ENCODE results near the gene AGAP1.

AGAP1 gene

DNA sequence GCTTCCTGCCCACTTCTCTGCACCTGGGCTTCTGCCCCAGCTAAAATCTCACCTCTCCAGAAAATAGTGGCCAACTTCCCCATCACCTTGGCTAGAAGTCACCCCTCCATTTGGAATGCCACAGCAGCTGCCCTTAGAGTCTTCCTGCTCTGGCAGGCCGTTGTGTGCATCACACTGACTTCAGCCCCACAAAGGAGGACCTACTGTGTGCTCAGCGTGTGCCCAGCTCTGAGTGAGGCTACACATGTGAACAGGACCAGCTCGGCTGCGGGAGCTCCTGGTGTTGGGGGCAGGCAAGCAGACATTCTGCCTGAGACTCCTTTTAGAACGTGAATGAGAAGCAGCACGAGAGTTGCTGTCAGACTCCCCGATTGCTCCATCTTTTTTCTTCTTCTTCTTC lies 78.7 kb downstream of the AGAP1 start:
- WGBS, 2 experiments = 76 to 81% methylated on average over 7 of the region's 7 CpGs
- no peak overlapping the region for H3K4me3 ChIP-seq (ENCODE audit: insufficient read depth, low read depth, low read length)
- H3K4me1 ChIP-seq (ENCODE audit: control insufficient read depth, insufficient read depth, low read length) = peaks cover 28% of the 10 kb centered on the region
- H3K36me3 ChIP-seq (ENCODE audit: control insufficient read depth, insufficient read depth, low read length) = no peaks in the 10 kb centered on the region
- no peaks in the 10 kb centered on the region for H3K27me3 ChIP-seq (ENCODE audit: control insufficient read depth, insufficient read depth, low read length, poor library complexity, severe bottlenecking)
- H3K27ac ChIP-seq (ENCODE audit: insufficient read depth, low read depth, low read length, poor library complexity, severe bottlenecking) = no peak overlapping the region
- H3K9me3 ChIP-seq (ENCODE audit: control insufficient read depth, low read length) = no peaks in the 10 kb centered on the region

DNA sequence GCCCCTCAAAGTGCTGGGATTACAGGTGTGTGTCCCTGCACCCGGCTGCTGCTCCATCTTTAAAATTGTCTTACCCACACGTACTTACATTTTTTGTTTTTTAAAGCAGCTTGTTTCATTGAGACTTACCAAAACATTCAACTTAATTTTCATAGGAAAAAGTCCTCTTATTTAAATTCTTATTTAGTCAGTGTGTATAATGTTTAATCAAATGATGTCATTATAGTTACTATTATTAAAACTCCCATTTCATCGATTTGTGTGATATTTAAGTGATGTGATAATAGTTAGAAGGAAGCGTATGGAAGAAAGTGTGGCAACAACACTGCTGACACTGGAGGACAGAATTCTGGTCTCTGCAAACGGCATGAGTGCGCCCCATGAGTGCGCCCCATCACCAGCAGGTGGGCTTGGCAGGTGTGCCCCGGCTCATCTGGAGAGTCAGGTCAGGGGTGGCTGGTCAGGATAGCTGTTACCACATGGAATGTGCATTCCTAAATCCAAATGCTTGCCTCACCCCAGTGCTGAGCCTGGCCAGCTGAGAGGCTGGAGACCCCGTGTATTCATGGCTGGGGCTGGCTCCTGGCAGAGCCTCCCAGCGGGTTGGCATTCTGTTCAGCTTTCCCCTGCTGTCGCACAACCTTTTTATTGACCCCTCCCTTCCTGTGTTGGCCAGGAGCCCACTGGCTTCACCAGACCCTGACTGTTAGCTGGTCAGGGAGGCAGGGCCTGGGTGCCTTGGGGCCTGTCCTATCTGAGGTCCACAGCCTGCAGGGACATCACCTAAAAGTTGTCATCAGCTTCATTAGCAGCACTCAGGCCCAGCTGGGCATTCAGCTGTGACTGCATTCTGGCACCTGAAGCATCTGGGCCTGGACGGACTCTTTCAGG lies 79.7 kb downstream of the AGAP1 start:
- 85 to 88% methylated on average over 11 to 12 of the region's 12 CpGs for WGBS, 2 experiments
- no peaks in the 10 kb centered on the region for H3K27me3 ChIP-seq (ENCODE audit: control insufficient read depth, insufficient read depth, low read length, poor library complexity, severe bottlenecking)

DNA sequence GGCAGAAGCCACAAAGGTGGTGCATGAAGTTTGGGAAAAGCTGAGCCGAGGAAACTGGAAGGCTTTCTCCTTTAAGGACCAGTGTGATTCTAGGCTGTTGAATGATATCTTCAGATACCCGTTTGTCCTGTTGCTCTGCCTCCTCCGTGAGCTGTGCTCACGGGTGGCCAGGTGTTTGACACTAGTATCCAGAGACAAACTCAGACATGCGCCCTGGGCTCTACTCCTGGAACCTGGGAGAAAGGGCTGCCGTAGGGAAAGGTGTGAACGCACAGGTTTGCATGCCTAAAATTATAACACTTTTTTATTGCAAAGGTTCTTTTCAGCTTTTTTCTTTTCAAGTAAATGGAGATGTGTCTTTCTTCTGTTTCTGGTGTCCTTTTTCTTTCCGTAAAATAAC lies 81.6 kb downstream of the AGAP1 start:
- peaks cover 35% of the 10 kb centered on the region for H3K4me1 ChIP-seq (ENCODE audit: control insufficient read depth, insufficient read depth, low read length)
- H3K9me3 ChIP-seq (ENCODE audit: control insufficient read depth, low read length) = no peaks in the 10 kb centered on the region
- 87% methylated on average over 6 to 8 of the region's 8 CpGs for WGBS, 2 experiments
- no peak overlapping the region for H3K4me3 ChIP-seq (ENCODE audit: insufficient read depth, low read depth, low read length)
- H3K27ac ChIP-seq (ENCODE audit: insufficient read depth, low read depth, low read length, poor library complexity, severe bottlenecking) = no peak overlapping the region
- H3K36me3 ChIP-seq (ENCODE audit: control insufficient read depth, insufficient read depth, low read length) = no peaks in the 10 kb centered on the region
- no peaks in the 10 kb centered on the region for H3K27me3 ChIP-seq (ENCODE audit: control insufficient read depth, insufficient read depth, low read length, poor library complexity, severe bottlenecking)

More for the DNA sequence above, 79.7 kb downstream of the AGAP1 start:
- Histone ChIP-seq H3K9me3 (ENCODE audit: control insufficient read depth, low read length) (no peaks in the 10 kb centered on the region), H3K27ac (ENCODE audit: insufficient read depth, low read depth, low read length, poor library complexity, severe bottlenecking) (no peak overlapping the region), H3K36me3 (ENCODE audit: control insufficient read depth, insufficient read depth, low read length) (no peaks in the 10 kb centered on the region), H3K4me3 (ENCODE audit: insufficient read depth, low read depth, low read length) (no peak overlapping the region), H3K4me1 (ENCODE audit: control insufficient read depth, insufficient read depth, low read length) (peaks cover 35% of the 10 kb centered on the region)

GRCh38 chr2:235575904-235576303 lies 82.1 kb downstream of the AGAP1 start:
- Histone ChIP-seq H3K4me3 (ENCODE audit: insufficient read depth, low read depth, low read length) (no peak overlapping the region), H3K27ac (ENCODE audit: insufficient read depth, low read depth, low read length, poor library complexity, severe bottlenecking) (no peak overlapping the region), H3K27me3 (ENCODE audit: control insufficient read depth, insufficient read depth, low read length, poor library complexity, severe bottlenecking) (no peaks in the 10 kb centered on the region), H3K36me3 (ENCODE audit: control insufficient read depth, insufficient read depth, low read length) (no peaks in the 10 kb centered on the region), H3K4me1 (ENCODE audit: control insufficient read depth, insufficient read depth, low read length) (peaks cover 35% of the 10 kb centered on the region), H3K9me3 (ENCODE audit: control insufficient read depth, low read length) (no peaks in the 10 kb centered on the region)
- 83 to 96% methylated on average over 6 to 8 of the region's 8 CpGs for WGBS, 2 experiments

- Histone ChIP-seq H3K4me1 (ENCODE audit: control insufficient read depth, insufficient read depth, low read length) (peaks cover 35% of the 10 kb centered on the region), H3K27ac (ENCODE audit: insufficient read depth, low read depth, low read length, poor library complexity, severe bottlenecking) (no peak overlapping the region), H3K4me3 (ENCODE audit: insufficient read depth, low read depth, low read length) (no peak overlapping the region), H3K9me3 (ENCODE audit: control insufficient read depth, low read length) (no peaks in the 10 kb centered on the region), H3K27me3 (ENCODE audit: control insufficient read depth, insufficient read depth, low read length, poor library complexity, severe bottlenecking) (no peaks in the 10 kb centered on the region), H3K36me3 (ENCODE audit: control insufficient read depth, insufficient read depth, low read length) (no peaks in the 10 kb centered on the region)
- WGBS, 2 experiments = 91% methylated on average over 11 of the region's 11 CpGs
These were observed 82.6 kb downstream of the AGAP1 start for GRCh38 chr2:235576337-235576910.

GRCh38 chr2:235577404-235578330 lies 83.8 kb downstream of the AGAP1 start:
- no peaks in the 10 kb centered on the region for H3K36me3 ChIP-seq (ENCODE audit: control insufficient read depth, insufficient read depth, low read length)
- peaks cover 28% of the 10 kb centered on the region for H3K4me1 ChIP-seq (ENCODE audit: control insufficient read depth, insufficient read depth, low read length)
- no peaks in the 10 kb centered on the region for H3K9me3 ChIP-seq (ENCODE audit: control insufficient read depth, low read length)
- peak overlapping the region; percentile 85 for H3K27ac ChIP-seq (ENCODE audit: insufficient read depth, low read depth, low read length, poor library complexity, severe bottlenecking)
- WGBS, 2 experiments = 48 to 54% methylated on average over 28 of the region's 28 CpGs
- H3K27me3 ChIP-seq (ENCODE audit: control insufficient read depth, insufficient read depth, low read length, poor library complexity, severe bottlenecking) = no peaks in the 10 kb centered on the region
- H3K4me3 ChIP-seq (ENCODE audit: insufficient read depth, low read depth, low read length) = peak overlapping the region; percentile 18

DNA sequence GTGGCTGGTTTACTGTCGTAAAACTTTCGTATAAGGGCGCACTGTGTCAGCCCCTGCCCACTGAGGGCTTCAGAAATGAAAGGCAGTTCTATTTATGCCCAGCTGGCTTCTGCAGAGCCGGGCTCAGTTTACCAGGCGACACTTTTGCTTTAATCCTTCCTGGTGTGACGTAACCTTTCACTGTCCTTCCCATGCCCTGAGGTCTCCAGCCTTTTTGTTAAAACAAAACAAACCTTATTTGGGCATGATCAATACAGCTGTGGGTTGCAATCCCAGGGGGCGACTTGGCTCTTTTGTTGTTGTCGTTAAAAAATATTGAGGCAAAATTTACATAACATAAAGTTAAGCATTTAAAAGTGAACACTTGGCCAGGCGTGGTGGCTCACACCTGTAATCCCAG lies 85.3 kb downstream of the AGAP1 start:
- 74 to 75% methylated on average over 8 to 9 of the region's 9 CpGs for WGBS, 2 experiments
- no peaks in the 10 kb centered on the region for H3K36me3 ChIP-seq (ENCODE audit: control insufficient read depth, insufficient read depth, low read length)
- H3K4me1 ChIP-seq (ENCODE audit: control insufficient read depth, insufficient read depth, low read length) = peaks cover 21% of the 10 kb centered on the region
- no peaks in the 10 kb centered on the region for H3K9me3 ChIP-seq (ENCODE audit: control insufficient read depth, low read length)
- no peaks in the 10 kb centered on the region for H3K27me3 ChIP-seq (ENCODE audit: control insufficient read depth, insufficient read depth, low read length, poor library complexity, severe bottlenecking)
- no peak overlapping the region for H3K27ac ChIP-seq (ENCODE audit: insufficient read depth, low read depth, low read length, poor library complexity, severe bottlenecking)
- H3K4me3 ChIP-seq (ENCODE audit: insufficient read depth, low read depth, low read length) = no peak overlapping the region

GRCh38 chr2:235580426-235581157 lies 86.7 kb downstream of the AGAP1 start:
- WGBS, 2 experiments = 81 to 85% methylated on average over 4 to 7 of the region's 7 CpGs
- H3K9me3 ChIP-seq (ENCODE audit: control insufficient read depth, low read length) = no peaks in the 10 kb centered on the region
- no peaks in the 10 kb centered on the region for H3K36me3 ChIP-seq (ENCODE audit: control insufficient read depth, insufficient read depth, low read length)
- no peaks in the 10 kb centered on the region for H3K27me3 ChIP-seq (ENCODE audit: control insufficient read depth, insufficient read depth, low read length, poor library complexity, severe bottlenecking)
- no peak overlapping the region for H3K4me3 ChIP-seq (ENCODE audit: insufficient read depth, low read depth, low read length)
- peaks cover 23% of the 10 kb centered on the region for H3K4me1 ChIP-seq (ENCODE audit: control insufficient read depth, insufficient read depth, low read length)
- no peak overlapping the region for H3K27ac ChIP-seq (ENCODE audit: insufficient read depth, low read depth, low read length, poor library complexity, severe bottlenecking)

DNA sequence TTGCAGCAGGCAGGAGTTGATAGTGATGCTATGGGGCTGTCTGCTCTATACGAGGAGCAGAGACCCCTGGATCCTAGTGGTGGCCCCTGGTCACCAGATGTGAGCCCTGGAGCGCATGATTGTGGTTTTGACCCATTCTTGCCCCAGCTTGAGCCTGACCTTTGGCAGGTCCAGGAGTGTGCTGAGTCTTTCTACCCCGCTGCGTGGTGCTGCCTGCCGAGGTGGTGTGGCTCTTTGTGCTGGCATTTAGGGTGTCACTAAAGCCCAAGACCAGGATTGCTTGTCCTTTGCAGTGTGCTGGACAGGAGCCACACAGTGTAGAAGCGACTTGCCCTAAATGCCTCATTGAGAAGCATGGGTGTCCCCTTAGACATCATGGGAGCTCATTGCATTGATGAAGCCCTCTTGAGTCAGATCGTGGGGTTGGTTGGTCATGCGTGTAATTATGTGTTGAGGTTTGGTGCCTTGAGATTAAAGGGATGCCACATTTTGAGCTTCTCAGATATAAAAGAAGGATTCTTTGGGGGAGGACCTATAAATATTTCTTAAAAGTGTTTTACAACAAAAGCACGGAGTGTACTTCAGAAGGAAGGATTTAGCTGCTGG lies 88.3 kb downstream of the AGAP1 start:
- no peaks in the 10 kb centered on the region for H3K27me3 ChIP-seq (ENCODE audit: control insufficient read depth, insufficient read depth, low read length, poor library complexity, severe bottlenecking)
- WGBS, 2 experiments = 95% methylated on average over 9 of the region's 9 CpGs
- no peak overlapping the region for H3K4me3 ChIP-seq (ENCODE audit: insufficient read depth, low read depth, low read length)
- H3K9me3 ChIP-seq (ENCODE audit: control insufficient read depth, low read length) = no peaks in the 10 kb centered on the region
- no peaks in the 10 kb centered on the region for H3K36me3 ChIP-seq (ENCODE audit: control insufficient read depth, insufficient read depth, low read length)
- no peak overlapping the region for H3K27ac ChIP-seq (ENCODE audit: insufficient read depth, low read depth, low read length, poor library complexity, severe bottlenecking)
- peaks cover 18% of the 10 kb centered on the region for H3K4me1 ChIP-seq (ENCODE audit: control insufficient read depth, insufficient read depth, low read length)
